GM21360 (cell line): Measurements from ENCODE around the gene P2RX7.
"Not testable (repeated sequence)": the region's sequence is repeated elsewhere in the genome, so short reads cannot be mapped to it uniquely, and the experiment has no call there.

Experiments used
- ATAC-seq: cut with Tn5 transposase; IDR thresholded peaks from one replicate; pipeline ENCODE4 v1.9.1; 2021; ENCODE audit warnings: mild to moderate bottlenecking, moderate library complexity; ENCODE audit not compliant: unreplicated experiment

Gene P2RX7

GRCh38 chr12:121133838-121134237, 1.2 kb downstream of the P2RX7 start:
- no peak for ATAC-seq

- ATAC-seq: no peak
These were observed 2.6 kb downstream of the P2RX7 start for GRCh38 chr12:121135320-121135719.

GRCh38 chr12:121137512-121137911, 4.8 kb downstream of the P2RX7 start:
- ATAC-seq: no peak

GRCh38 chr12:121138284-121138683, 5.6 kb downstream of the P2RX7 start:
- ATAC-seq: no peak

- no peak for ATAC-seq
These were observed 6.6 kb downstream of the P2RX7 start for GRCh38 chr12:121139286-121139685.

GRCh38 chr12:121142171-121142950, 9.7 kb downstream of the P2RX7 start:
- no peak for ATAC-seq

- ATAC-seq: no peak
These were observed 11.8 kb downstream of the P2RX7 start for GRCh38 chr12:121144416-121144914.

- ATAC-seq: no peak
These were observed 12.5 kb downstream of the P2RX7 start for GRCh38 chr12:121145221-121145620.

- not testable (repeated sequence) for ATAC-seq
These were observed 16.6 kb downstream of the P2RX7 start for GRCh38 chr12:121149289-121149688.

GRCh38 chr12:121154793-121155375, 22.2 kb downstream of the P2RX7 start:
- ATAC-seq: no peak

- ATAC-seq: no peak
These were observed 23.7 kb downstream of the P2RX7 start for GRCh38 chr12:121156365-121156764.

- no peak for ATAC-seq
These were observed 25.4 kb downstream of the P2RX7 start for GRCh38 chr12:121158085-121158484.

GRCh38 chr12:121158728-121159351, 26.2 kb downstream of the P2RX7 start:
- ATAC-seq: not testable (repeated sequence)

- ATAC-seq: no peak
These were observed 27.0 kb downstream of the P2RX7 start for GRCh38 chr12:121159467-121160307.

GRCh38 chr12:121162384-121162783, 29.7 kb downstream of the P2RX7 start:
- ATAC-seq: no peak

- no peak for ATAC-seq
These were observed 30.3 kb downstream of the P2RX7 start for GRCh38 chr12:121162985-121163384.

- ATAC-seq: not testable (repeated sequence)
These were observed 32.2 kb downstream of the P2RX7 start for GRCh38 chr12:121164839-121165238.

GRCh38 chr12:121165316-121165715, 32.6 kb downstream of the P2RX7 start:
- no peak for ATAC-seq

GRCh38 chr12:121166356-121166755, 33.7 kb downstream of the P2RX7 start:
- no peak for ATAC-seq

GRCh38 chr12:121167232-121167820, 34.6 kb downstream of the P2RX7 start:
- ATAC-seq: no peak

GRCh38 chr12:121167951-121168350, 35.3 kb downstream of the P2RX7 start:
- ATAC-seq: no peak
